Activated CD8-positive, alpha-beta memory T cell treated with anti-CD3 and anti-CD28 coated beads, Interleukin-2, amount 50 U/mL, for 1 hour (primary cell): ENCODE results near the gene PCDH7.

Experiments used
- DNase-seq: peaks from one replicate; pipeline ENCODE4 v3.0.0-alpha.2; 2020; ENCODE audit errors: extremely low read depth

PCDH7 gene

DNA sequence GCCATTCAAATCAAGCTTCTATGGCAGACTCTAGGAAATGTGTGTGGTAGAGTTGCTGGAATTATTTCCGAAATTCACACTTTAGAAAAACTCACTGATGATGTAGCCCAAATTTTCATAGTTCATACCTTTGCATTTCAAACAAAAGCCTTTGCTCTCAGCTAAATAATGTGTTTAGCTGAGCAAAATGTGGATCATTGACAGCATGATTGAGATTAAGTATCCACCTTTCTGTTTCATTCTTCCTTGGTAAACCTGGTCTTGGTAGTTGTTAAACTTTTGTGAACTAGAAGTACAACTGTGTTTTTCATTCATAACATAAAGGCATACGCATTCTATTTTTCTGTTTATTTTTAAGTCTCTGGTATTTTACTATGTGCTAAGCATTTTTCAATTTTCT lies 7.2 kb downstream of the PCDH7 start:
- DNase-seq, result no peak

DNA sequence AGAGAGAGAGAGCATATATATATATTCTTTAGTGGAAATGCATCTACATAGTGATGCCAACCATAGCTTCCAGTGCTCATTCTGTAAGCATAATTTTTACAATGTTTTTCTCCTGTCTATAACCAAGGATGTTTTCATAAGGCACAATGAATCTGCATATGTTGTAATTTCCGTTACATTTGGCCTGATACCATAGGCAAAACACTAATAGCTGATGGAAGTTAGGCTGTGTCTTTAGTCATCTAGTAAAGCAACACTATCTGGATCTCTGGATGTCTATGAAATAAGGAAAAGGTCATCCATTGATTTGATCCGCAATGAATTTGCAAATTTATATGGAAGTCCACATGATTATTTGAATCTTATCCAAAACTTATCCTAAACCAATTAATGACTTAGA lies 8.1 kb downstream of the PCDH7 start:
- DNase-seq, result no peak

DNA sequence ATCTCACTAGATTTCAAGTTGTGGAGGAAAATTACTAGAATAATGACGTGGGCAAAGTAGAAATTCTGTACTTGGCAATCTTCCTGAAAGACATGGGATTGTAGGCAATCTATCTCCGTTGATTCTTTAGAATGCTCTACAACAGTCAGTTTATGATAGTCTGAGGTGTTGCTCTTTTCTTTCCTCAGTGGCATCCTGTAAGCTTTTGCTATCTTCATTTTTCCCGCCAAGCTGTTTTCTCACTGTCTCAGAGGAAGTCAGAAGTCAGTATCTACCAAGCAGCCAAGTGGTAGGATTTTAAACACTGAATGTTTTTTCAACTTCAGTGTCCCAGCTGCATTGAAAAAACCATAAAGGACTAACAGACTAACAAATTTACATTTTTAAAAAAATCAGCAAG lies 23.7 kb downstream of the PCDH7 start:
- no peak for DNase-seq

DNA sequence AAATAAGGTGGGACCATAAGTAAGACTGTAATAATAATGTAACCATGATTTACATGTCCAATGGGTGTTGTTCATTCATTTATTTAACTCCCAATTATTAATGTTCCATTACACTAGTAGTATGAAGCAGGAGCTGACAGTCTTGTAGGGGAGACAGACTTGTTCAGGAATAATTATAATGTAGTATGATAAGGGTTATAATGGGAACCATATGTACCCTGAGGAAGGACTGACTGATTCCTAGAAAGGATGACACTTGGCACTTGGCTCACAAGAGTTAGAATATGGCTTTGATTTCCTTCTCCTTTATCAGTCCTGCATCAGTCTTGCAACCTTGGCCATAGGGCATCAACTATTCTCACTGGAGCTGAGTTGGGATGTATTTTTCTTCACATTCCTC lies 24.2 kb downstream of the PCDH7 start:
- DNase-seq, result no peak

DNA sequence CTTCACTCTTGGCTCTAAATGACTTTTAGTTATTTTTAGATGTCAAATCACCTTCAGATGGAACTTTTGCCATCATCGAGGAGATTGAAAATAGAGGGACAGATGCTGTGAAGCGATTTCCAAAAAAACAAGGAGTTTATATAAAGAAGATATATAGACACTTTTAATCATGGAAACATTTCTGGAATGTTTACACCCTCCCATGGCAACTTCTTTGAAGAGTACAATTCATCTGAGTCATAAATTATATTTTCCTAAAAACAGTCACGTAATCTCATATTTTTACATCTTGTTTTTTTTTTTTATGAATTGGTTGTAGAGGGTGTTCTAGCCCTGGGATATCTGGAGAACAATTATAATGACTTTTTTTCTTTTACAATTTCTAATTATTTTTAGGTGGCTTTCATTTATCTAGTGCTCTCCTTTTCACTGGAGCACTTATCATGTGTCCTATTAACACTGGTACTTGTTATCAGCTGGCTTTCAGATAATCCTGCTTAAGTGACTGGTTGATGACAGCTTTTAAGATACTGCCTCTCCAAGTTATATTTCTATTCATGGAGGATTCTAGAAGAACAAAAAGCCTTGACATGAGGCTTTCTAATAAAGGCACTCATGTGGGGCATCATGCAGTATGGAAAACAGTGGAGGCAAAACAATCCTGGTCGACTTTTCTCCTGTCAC lies 24.9 kb downstream of the PCDH7 start:
- no peak for DNase-seq

DNA sequence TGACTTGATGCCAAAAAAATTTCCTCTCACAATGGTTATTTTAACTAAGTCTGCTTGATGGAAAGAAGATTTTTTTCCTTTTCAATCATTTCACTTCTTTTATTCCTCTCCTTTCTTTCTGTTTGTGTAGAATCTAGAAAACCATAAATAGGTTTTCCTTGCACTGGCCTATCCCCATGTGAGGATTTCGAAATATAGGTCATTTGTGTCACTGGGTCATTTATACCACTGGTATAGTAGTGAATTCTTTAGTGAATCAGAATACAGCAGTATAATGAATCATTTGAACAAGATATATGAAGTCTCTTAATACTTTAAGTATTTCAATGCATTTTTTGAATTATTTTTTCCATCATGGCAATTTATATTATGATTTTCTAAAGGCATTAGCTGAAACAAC lies 26.6 kb downstream of the PCDH7 start:
- DNase-seq, result no peak

DNA sequence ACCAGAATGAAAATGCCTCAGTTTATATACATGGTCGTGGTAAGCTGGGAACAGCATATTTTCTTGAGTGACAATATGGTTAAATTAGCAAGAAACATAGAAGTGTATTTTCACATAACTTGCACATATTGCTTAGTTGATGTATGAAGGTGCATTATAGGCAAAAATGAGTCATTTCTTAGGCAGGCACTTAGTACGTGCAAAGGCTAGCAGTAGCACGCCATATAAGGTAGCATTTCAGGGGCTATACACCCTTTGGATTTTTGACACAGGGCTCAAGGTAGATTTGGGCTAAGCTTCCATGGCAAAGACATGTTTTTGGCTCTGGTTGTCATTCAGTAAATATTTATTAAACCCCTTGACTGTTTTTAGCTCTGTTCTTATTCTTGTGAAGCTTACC lies 33.1 kb downstream of the PCDH7 start:
- no peak for DNase-seq

DNA sequence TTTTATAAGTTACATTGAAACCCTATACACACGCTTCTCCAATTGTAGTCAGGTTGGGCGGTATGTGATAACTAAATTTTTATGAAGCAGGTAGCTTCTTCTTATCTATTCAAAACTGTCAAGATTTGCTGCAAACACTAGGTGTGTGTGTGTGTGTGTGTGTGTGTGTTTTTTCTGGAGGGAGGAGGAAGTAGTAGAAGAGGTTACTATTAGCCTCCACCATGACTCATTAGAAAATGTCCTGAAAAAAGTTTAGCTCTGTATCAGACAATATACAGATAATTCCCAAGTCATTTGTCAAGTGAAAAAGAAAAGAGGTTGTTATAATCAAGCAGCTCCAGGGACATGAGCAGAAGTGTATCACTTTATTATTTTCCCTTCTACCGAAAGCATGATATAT lies 33.9 kb downstream of the PCDH7 start:
- no peak for DNase-seq

DNA sequence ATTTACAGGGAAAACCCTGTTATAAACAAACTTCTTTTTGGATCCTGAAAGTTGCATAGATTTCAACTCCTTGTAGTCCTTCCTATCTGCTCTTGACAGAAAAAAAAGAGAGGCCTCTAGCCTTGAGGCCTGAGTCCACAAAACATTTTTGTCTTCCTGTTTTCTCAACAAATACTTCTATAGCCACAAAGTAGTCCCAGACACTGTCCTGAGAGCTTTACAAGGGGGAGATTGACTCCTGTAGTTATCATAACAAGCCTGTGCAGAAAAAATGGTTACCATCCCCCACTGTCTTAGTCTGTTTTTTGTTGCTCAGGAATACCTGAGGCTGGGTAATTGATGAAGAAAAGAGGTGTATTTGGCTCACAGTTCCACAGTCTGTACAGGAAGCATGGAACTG lies 35.2 kb downstream of the PCDH7 start:
- no peak for DNase-seq

DNA sequence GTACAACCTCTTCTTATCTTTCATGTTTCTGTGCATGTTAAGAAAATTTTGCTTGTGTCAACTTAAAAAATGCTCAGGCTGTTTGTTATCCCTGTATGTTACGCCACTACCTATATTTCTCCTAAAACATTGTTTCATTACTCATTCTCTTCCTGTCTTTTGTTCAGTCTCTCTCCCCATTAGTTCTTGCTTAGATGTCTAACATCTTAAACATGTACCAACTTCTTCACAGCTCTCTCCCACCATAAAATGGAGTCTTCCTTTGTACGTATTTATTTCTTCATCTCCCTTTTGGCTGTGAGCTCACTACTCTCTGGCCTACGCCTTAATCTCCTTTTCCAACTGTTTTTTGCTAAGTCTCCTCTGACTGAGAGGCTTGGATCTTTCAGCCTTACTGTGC lies 36.4 kb downstream of the PCDH7 start:
- DNase-seq, result no peak

DNA sequence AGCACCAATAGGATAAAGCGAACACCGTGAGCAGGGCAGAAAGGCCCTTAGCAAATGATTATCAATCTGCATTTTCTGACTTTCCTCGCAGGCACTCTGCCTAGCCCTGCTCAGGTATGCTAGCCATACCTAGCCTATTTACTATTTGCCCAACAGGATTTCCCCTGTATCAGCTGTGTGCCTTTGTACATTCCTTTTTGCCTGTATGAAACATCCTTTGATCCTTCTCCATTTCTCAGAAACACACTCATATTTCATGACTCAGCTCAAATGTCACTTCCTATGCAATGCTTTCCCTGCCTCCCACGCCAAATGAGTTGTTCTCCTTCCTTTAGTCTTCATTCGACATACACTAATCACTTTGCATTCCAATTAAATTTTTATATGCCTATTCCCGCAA lies 37.2 kb downstream of the PCDH7 start:
- DNase-seq, result no peak

DNA sequence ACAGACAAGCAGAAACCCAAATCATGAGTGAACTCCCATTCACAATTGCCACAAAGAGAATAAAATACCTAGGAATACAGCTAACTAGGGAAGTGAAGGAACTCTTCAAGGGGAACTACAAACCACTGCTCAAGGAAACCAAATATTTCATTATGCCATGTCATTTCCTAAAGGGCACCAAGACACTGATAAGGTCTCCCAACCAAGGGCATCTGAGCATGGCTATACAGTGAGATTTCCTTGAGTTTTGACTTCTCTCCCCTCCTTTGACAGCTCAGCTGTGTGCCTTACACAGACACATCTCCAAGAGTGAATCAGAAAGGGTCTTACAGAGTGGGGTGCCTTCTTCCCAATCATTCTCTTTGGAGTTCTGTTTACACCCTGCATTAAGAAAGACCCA lies 40.4 kb downstream of the PCDH7 start:
- DNase-seq, result no peak

DNA sequence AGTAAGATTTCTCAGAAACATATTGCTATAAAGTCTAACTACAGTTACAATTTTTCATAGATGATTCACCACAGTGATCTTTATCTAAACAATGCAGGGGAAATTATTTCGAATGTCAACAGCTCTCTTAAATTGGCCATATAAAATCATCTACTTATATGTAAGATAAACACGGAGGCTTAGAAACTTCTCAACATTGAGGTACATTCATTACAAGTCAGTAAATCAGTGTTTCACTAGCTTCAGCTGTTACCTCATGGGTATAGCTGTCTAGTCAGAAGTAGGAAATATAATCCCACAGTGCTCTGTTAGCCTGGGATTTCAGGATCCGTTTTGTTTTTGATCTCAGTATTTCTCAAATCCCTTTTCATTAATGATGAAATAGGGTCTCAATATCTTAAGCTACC lies 43.2 kb downstream of the PCDH7 start:
- DNase-seq, result no peak

DNA sequence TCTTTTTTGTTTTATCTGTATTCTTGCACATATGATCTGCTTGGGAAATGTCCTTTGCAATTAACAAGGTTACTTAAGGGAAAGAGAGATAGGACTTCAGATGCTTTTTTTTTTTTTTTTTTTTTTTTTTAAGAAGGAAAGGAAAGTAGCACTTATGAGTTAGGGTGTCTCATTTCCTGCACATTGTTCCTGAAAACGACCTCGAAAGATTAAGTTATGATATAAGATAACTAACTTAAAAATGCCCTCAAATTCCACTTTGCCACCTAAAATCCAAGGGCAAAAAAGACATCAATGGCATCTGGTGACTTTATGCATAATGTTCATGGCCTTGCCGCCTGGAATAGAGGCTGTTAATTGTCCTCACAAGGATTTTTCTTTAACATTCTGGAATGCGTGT lies 44.9 kb downstream of the PCDH7 start:
- no peak for DNase-seq

DNA sequence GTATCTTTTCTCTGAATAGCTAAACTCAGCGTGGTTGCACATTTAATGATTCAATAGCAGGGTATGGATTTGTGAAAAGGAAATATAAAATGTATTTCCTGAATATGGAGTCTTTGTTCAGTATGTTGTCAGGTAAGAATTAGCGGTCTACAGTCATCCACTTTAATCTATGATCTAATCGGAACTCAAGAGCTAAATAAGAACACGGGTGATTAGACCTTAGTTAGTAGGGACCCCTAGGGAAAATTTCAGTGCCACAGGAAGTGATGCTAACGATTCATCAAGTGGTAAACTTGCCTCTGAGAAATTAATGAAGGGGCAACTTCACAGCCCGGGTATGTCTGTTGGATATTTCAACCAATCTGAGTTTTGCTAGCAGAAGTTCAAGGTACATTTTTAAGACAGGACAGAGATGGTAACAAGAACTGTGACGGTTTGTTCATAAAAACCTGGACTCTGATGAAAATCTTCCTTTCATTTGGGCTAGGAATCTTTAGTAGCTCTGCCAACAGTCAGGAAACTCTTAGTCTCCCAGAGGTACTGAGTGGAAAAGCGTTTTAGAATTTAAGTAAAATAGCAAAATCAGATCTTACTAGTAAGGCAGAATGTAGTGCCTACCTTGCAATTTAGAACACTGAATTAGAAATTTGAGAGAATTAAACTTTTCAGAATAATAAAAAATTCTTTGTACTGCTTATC lies 47.1 kb downstream of the PCDH7 start:
- DNase-seq, result no peak

DNA sequence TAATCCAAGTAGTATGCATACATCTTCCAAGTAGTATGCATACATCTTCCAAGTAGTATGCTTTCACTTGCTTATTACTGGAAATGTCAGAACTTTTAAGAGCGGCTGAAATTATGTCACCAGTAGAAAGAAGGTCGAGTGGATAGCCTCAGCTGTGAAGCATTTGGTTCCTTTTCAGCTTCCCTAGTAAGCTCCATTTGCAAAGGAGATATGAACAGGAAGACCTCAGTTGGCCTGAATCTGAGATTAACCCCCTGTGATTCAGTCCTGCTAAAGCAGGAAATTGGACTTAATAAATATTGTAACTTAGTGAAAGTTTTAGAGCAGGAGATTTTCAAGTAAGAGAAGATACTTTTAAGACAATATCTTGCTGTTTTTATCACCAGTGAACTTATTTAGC lies 48.1 kb downstream of the PCDH7 start:
- DNase-seq, result no peak

DNA sequence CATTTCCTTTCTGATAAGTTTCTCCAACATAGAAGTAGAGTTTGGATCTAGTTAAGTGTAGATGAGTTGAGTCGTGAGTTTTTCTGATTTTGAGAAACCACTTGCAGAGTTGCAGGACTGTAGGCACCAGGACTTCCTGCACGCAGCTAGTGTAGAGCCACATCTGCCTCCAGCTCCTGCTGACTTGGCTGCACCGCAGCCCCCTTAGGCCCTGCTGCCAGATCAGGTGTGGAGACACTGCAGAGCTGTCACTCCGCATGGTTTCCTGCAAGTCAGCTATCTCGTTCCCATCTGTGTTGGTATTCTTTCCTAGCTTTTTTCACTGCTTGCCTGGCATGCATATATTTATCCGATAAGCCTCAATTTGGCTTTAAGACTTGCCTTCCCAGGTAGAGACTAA lies 48.9 kb downstream of the PCDH7 start:
- no peak for DNase-seq

DNA sequence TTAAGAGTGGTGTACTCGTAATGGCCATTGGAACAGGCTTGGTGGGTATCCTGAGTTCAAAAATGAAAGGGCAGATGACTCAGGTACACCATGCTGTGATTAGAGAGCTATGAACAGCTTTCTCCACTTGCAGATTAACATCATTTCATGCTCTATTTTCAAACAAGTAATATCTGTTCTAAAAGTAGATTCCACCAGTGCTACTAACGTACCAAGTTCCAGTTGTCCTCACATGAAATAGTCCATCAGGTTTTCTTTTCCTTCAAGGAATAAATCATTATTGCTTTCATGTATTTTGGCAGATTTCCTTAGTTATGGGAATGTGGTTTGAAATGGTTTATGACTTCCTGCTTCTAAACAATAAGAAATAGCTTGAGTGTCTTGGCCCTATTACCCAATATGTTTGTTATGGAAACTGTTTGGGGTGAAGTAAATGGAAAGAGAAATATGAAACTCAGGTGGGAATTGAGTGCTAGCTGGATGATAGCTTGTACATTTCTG lies 49.9 kb downstream of the PCDH7 start:
- no peak for DNase-seq

DNA sequence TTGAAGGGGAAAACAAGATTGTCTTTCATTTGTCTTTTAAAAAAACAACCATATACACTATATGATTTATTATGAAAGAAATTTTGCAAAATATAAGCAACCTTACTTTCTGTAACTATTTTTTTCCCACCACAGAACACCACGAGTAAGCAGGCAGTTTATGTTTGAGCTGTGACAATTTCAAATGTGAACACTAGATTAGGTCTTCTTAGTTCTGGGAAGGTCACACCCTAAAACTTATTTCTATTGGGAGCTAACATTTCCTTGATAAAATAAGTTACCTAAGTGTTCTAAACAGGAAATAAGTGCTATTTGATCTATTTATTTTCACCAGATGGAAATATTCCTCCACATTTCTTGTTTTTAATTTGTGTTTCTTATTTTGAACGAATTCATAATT lies 50.6 kb downstream of the PCDH7 start:
- no peak for DNase-seq

DNA sequence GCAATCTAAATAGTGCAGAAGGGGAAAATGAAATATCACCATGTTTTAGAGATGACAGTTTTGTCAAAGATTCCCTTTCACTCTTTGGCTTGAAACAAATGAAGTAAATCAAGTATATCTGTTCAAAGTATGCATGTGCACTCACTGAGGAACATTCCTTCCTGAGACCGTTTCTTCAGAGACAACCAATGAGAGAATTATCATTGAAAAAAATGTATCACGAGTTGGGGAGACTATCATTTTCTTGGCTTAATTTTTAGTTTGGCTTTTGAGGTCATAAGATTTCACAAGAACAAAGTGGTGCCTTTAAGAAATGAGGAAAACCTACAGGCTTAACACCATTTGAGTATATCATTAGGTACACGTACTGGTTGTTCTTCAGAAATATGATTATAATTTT lies 56.3 kb downstream of the PCDH7 start:
- DNase-seq, result no peak

DNA sequence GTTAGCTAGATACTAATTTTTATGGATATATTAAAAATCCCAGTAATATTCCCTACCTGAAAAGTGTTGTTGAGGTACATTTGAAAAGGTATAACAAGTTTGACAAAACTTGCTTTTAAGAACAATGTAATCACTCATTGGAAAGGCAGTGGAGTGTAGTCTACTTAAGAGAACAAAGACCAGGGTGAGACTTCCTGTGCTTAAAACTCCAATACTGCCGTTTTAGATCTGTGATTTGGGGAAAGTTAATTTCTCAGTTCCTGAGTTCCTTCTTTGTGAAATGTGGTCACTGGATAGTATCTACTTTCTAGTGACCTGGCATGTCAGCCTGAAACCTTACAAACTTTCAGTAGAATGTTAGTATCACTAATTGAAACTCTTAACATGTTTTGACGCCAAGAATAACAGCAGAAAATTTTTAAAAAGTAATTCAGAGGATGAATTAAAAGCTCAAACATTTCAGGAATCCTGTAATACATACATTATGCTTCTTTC lies 56.8 kb downstream of the PCDH7 start:
- DNase-seq, result no peak
